ENCODE results near the gene SOWAHC. TPM values are rescaled to one million over a fixed set of nuclear protein-coding genes. Genes with fewer than 3 reads are reported as not detected.

The SOWAHC gene
- total RNA-seq, 1 donor from 2014 or later, result 12.7 TPM

GRCh38 chr2:109609352-109610024 lies 4.7 kb upstream of the SOWAHC start:
- no peaks in the 10 kb centered on the region for H3K9me3 Mint-ChIP-seq (ENCODE audit: unreplicated experiment)
- TF ChIP-seq CTCF (IDR thresholded peaks at IDR 0.05), result no peak
- no peaks in the 10 kb centered on the region for H3K36me3 Mint-ChIP-seq (ENCODE audit: unreplicated experiment)
- peak overlapping the region; percentile 84 for H3K4me3 Mint-ChIP-seq (ENCODE audit: unreplicated experiment)
- peaks cover 69% of the 10 kb centered on the region for H3K4me1 Mint-ChIP-seq (ENCODE audit: unreplicated experiment)
- peak overlapping the region; percentile 98 for H3K27ac Mint-ChIP-seq (ENCODE audit: unreplicated experiment)
- no peaks in the 10 kb centered on the region for H3K27me3 Mint-ChIP-seq (ENCODE audit: unreplicated experiment)
- DNase-seq (ENCODE audit: extremely low spot score, unreplicated experiment), result no peak

- no peaks in the 10 kb centered on the region for H3K9me3 Mint-ChIP-seq (ENCODE audit: unreplicated experiment)
- no peak for DNase-seq (ENCODE audit: extremely low spot score, unreplicated experiment)
- peak overlapping the region; percentile 94 for H3K4me3 Mint-ChIP-seq (ENCODE audit: unreplicated experiment)
- no peaks in the 10 kb centered on the region for H3K27me3 Mint-ChIP-seq (ENCODE audit: unreplicated experiment)
- H3K27ac Mint-ChIP-seq (ENCODE audit: unreplicated experiment), result peak overlapping the region; percentile 98
- H3K36me3 Mint-ChIP-seq (ENCODE audit: unreplicated experiment), result no peaks in the 10 kb centered on the region
- TF ChIP-seq CTCF (IDR thresholded peaks at IDR 0.05), result peak; percentile 26
- H3K4me1 Mint-ChIP-seq (ENCODE audit: unreplicated experiment), result peaks cover 71% of the 10 kb centered on the region
These were observed 2.6 kb upstream of the SOWAHC start for GRCh38 chr2:109611467-109612095.

- no peak for TF ChIP-seq CTCF (IDR thresholded peaks at IDR 0.05)
- peak overlapping the region; percentile 98 for H3K27ac Mint-ChIP-seq (ENCODE audit: unreplicated experiment)
- no peaks in the 10 kb centered on the region for H3K9me3 Mint-ChIP-seq (ENCODE audit: unreplicated experiment)
- H3K27me3 Mint-ChIP-seq (ENCODE audit: unreplicated experiment), result no peaks in the 10 kb centered on the region
- H3K36me3 Mint-ChIP-seq (ENCODE audit: unreplicated experiment), result no peaks in the 10 kb centered on the region
- DNase-seq (ENCODE audit: extremely low spot score, unreplicated experiment), result peak; percentile 86
- peak overlapping the region; percentile 94 for H3K4me3 Mint-ChIP-seq (ENCODE audit: unreplicated experiment)
- peaks cover 63% of the 10 kb centered on the region for H3K4me1 Mint-ChIP-seq (ENCODE audit: unreplicated experiment)
These were observed 863 bp upstream of the SOWAHC start for GRCh38 chr2:109613081-109613921.

- Mint-ChIP-seq H3K36me3 (ENCODE audit: unreplicated experiment) (peaks cover 1% of the 10 kb centered on the region), H3K4me3 (ENCODE audit: unreplicated experiment) (peak overlapping the region; percentile 70), H3K27ac (ENCODE audit: unreplicated experiment) (peak overlapping the region; percentile 18), H3K27me3 (ENCODE audit: unreplicated experiment) (no peaks in the 10 kb centered on the region), H3K9me3 (ENCODE audit: unreplicated experiment) (no peaks in the 10 kb centered on the region), H3K4me1 (ENCODE audit: unreplicated experiment) (peaks cover 49% of the 10 kb centered on the region)
- no peak for TF ChIP-seq CTCF (IDR thresholded peaks at IDR 0.05)
- no peak for DNase-seq (ENCODE audit: extremely low spot score, unreplicated experiment)
These were observed 812 bp downstream of the SOWAHC start for GRCh38 chr2:109614715-109615636.

All from osteocyte (in vitro differentiated cells).